ENCODE measurements around the gene NDUFS6. TPM values are rescaled to one million over a fixed set of nuclear protein-coding genes. Genes with fewer than 3 reads are reported as not detected.

NDUFS6 gene
- polyA plus RNA-seq, 1 donor from 2014 or later, result 72.0 TPM

GRCh38 chr5:1768283-1769000 lies 32.8 kb upstream of the NDUFS6 start:
- no peaks in the 10 kb centered on the region for H3F3A ChIP-seq (ENCODE audit: insufficient read depth, low read length, poor library complexity, severe bottlenecking)
- no peak overlapping the region for H3K4me2 ChIP-seq (ENCODE audit: low read length)
- H4K20me1 ChIP-seq (ENCODE audit: insufficient read depth), result no peaks in the 10 kb centered on the region
- H3K4me3 ChIP-seq (ENCODE audit: low read length), result no peak overlapping the region
- TF ChIP-seq CTCF (IDR thresholded peaks at IDR 0.05; ENCODE audit: poor library complexity, severe bottlenecking), result no peak
- no peak for TF ChIP-seq SMC3 (conservative IDR thresholded peaks at IDR 0.05; ENCODE audit: poor library complexity)
- no peak for TF ChIP-seq RAD21 (conservative IDR thresholded peaks at IDR 0.05)
- TF ChIP-seq POLR2AphosphoS5 (IDR thresholded peaks at IDR 0.05), result no peak
- no peak for TF ChIP-seq TAF1 (IDR thresholded peaks at IDR 0.05; ENCODE audit: low read depth)
- TF ChIP-seq REST (IDR thresholded peaks at IDR 0.05; ENCODE audit: borderline replicate concordance), result no peak
- TF ChIP-seq EP300 (conservative IDR thresholded peaks at IDR 0.05; ENCODE audit: poor library complexity, severe bottlenecking), result no peak
- no peak for TF ChIP-seq MXI1 (conservative IDR thresholded peaks at IDR 0.05; ENCODE audit: poor library complexity, severe bottlenecking)
- no peak for TF ChIP-seq EZH2 (IDR thresholded peaks at IDR 0.05; ENCODE audit: borderline replicate concordance, insufficient read depth, low read length, poor library complexity, severe bottlenecking)
- no peak overlapping the region for H2AFZ ChIP-seq (ENCODE audit: low read depth, low read length)
- no peaks in the 10 kb centered on the region for H3K27me3 ChIP-seq (ENCODE audit: insufficient read depth, low read depth, low read length)
- no peaks in the 10 kb centered on the region for H3K9me3 ChIP-seq (ENCODE audit: low read length)
- no peaks in the 10 kb centered on the region for H3K9me2 ChIP-seq (ENCODE audit: insufficient read depth, low read length)
- H3K9ac ChIP-seq (ENCODE audit: low read length), result no peak overlapping the region
- H3K27ac ChIP-seq (ENCODE audit: low read length), result no peak overlapping the region
- no peaks in the 10 kb centered on the region for H3K36me3 ChIP-seq (ENCODE audit: insufficient read depth, low read length)
- H3K79me2 ChIP-seq (replicated peaks; ENCODE audit: insufficient read depth, low read length), result no peaks in the 10 kb centered on the region

DNA sequence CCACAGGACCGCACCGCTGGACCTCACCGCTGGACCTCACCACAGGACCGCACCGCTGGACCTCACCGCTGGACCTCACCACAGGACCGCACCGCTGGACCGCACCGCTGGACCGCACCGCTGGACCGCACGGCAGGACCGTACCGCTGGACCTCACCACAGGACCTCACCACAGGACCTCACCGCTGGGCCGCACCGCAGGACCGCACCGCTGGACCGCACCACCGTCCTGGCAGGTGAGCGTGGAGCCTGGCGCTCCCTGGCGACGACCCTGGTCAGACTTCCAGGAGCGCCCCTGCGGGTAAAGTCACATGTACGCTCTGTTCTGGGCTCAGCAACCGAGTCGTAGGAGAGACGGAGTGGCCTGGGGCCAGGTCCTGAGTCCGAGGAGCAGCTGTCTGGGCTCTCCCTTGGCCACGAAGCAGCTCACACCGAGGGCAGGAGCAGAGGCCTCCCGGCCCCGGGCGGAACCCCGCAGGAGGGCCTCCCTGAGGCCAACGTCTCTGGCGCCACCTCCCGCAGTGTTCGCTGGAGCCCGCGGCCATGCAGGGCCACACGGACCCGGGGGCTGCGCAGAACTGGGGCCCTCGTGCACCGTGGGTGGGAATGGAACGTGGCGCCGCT lies 32.1 kb upstream of the NDUFS6 start:
- H3K27ac ChIP-seq (ENCODE audit: low read length), result no peak overlapping the region
- H3K4me3 ChIP-seq (ENCODE audit: low read length), result no peak overlapping the region
- TF ChIP-seq CTCF (IDR thresholded peaks at IDR 0.05; ENCODE audit: poor library complexity, severe bottlenecking) (no peak), POLR2AphosphoS5 (IDR thresholded peaks at IDR 0.05) (no peak), EP300 (conservative IDR thresholded peaks at IDR 0.05; ENCODE audit: poor library complexity, severe bottlenecking) (no peak), MXI1 (conservative IDR thresholded peaks at IDR 0.05; ENCODE audit: poor library complexity, severe bottlenecking) (no peak), REST (IDR thresholded peaks at IDR 0.05; ENCODE audit: borderline replicate concordance) (no peak), RAD21 (conservative IDR thresholded peaks at IDR 0.05) (no peak), SMC3 (conservative IDR thresholded peaks at IDR 0.05; ENCODE audit: poor library complexity) (no peak), EZH2 (IDR thresholded peaks at IDR 0.05; ENCODE audit: borderline replicate concordance, insufficient read depth, low read length, poor library complexity, severe bottlenecking) (no peak), TAF1 (IDR thresholded peaks at IDR 0.05; ENCODE audit: low read depth) (no peak)
- H4K20me1 ChIP-seq (ENCODE audit: insufficient read depth), result no peaks in the 10 kb centered on the region
- H3K36me3 ChIP-seq (ENCODE audit: insufficient read depth, low read length), result no peaks in the 10 kb centered on the region
- no peaks in the 10 kb centered on the region for H3K9me2 ChIP-seq (ENCODE audit: insufficient read depth, low read length)
- H2AFZ ChIP-seq (ENCODE audit: low read depth, low read length), result no peak overlapping the region
- no peaks in the 10 kb centered on the region for H3F3A ChIP-seq (ENCODE audit: insufficient read depth, low read length, poor library complexity, severe bottlenecking)
- no peaks in the 10 kb centered on the region for H3K79me2 ChIP-seq (replicated peaks; ENCODE audit: insufficient read depth, low read length)
- H3K9ac ChIP-seq (ENCODE audit: low read length), result no peak overlapping the region
- H3K27me3 ChIP-seq (ENCODE audit: insufficient read depth, low read depth, low read length), result no peaks in the 10 kb centered on the region
- no peaks in the 10 kb centered on the region for H3K9me3 ChIP-seq (ENCODE audit: low read length)
- no peak overlapping the region for H3K4me2 ChIP-seq (ENCODE audit: low read length)

Data from neural cell (in vitro differentiated cells).